CD4-positive, alpha-beta T cell treated with Interleukin-17A for 4 hours (primary cell): ENCODE results near the gene ANGEL2.
"Not testable (repeated sequence)": the region's sequence is repeated elsewhere in the genome, so short reads cannot be mapped to it uniquely, and the experiment has no call there.

Source experiments
- DNase-seq: peaks from one replicate; pipeline ENCODE4 v3.0.0-alpha.2; 2020; ENCODE audit warnings: mixed read lengths

ANGEL2 gene

DNA sequence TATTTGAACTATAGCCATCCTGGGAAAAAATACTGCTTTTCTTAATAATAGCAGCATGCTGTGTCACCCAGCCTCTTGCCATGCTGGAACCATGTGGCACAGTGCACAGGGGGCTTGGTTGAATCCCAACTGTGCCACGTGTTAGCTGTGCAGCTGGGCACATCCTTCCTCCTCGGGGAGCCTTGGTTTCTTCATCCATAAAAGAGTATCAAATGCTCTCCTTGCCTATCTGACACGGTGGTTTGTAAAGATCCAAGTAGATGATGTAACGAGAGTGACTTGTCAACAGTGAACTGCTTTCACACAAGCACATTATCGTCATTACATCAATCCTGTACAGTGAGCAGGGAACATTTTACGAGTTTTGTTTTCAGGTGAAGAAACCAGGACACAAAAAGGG is 41.0 kb downstream of the ANGEL2 start:
- no peak for DNase-seq

DNA sequence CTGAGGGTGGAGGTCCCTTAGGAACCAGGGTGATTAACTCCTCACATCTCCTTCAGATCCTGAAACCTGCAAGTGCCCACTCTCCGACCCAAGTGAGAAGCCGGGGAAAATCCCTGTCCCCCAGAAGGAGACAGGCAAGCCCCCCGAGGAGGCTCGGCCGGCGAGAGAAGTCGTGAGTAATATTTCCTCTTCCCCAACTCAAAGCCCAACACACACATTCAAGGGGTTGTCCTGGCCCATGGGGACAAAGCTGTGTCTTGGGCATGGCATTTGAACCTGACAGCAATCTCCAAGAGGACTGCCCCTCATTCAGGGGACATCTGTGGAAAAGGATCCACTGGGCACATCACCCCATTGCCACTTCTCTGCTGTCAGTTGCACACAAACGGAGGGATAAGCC is 41.8 kb downstream of the ANGEL2 start:
- no peak for DNase-seq

DNA sequence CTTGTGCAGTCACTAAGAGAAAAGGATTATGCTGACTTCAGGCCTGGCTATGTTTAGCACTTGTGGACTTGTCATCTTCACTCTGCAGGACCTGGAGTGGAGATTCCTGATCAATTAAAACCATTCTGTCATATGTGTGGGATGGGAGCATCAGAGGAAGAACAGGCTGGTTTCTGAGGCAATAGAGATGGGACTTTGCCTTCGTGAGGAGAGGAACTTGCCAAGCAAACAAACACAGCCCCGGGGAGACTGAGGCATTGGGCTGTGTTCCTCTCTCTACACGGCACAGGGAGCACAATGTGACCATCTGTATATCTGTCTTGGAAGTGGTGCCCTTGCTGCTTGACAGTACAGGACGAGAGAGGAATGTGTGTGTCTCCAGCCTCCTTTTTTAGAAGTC is 42.2 kb downstream of the ANGEL2 start:
- DNase-seq = no peak

DNA sequence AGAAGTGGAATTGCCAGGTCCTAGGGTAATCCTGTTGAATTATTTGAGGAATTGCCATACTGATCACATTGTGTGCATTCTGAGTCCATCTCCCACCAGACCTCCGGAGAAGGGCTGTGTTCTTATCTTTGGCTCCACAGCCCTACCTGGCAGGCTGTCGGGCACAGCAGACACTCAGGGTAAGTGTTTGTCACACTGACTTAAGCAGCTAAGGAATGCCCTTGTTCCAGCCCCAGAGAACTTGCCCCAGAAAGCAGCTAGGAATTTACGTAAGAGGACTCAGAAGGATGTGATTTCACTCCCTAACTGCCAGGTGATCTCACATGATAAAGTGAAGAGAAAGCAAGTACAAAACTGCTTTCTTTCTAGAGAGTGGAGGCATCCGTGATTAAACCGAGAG is 44.4 kb downstream of the ANGEL2 start:
- DNase-seq = no peak

DNA sequence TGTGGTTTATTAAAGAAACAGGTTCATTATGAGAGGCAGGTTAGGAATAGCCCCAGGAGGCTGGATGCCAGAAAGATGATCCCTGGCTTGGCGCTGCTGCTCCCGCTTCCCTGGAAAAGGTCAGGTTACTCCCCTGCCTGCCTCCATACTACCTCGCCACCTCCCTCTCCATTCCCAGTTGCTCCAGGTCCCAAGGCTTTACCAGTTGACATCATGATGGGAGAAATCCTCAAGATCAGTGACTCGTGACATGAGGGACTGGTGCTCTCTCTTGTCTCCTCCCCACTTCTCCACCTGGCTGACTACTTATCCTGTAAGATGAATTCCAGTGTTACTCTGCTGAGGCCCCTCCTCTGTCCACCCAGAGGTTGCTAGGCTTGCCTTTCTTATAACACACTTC is 45.6 kb downstream of the ANGEL2 start:
- no peak for DNase-seq

DNA sequence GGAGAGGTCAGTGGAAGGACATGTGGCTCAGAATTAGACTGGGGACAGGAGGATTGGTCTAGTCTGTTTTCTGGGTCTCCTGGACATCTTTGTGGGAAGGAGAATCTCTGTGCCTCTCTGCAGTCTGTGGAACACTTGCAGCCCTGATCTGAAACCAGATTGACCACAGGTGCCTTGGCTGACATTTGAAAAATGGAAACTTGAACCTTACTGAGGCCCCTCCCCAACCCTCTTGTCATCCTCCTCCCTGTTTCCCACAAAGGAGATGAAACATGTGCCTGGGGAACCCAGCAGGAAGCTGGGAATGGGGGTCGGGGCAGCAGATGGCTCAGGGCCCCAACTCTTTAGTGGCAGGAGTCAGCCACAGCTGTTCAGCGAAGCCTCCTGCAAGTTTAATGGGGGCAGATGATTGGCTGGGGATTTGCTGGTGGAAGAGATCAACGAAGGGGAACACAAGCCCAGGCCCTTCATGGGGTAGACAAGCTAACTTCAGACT is 47.3 kb downstream of the ANGEL2 start:
- DNase-seq = no peak

DNA sequence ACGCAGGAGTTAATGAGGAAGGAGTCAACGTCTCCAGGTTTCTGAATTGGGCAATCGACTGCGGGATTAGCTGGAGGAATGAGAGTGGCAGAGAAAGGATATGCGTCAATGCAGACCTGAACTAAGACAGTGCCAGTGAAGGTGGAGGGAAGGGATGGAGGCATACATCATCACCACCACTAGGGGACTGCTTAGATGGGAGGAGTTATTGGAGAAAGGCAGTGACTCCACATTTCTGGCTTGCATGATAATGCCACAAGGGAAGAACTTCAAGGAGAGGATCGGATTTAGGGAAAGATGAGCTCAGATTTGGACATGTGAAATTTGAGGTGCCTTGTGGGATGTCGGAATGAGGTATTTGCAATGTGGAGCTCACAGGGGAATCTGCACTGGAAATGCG is 47.9 kb downstream of the ANGEL2 start:
- no peak for DNase-seq

DNA sequence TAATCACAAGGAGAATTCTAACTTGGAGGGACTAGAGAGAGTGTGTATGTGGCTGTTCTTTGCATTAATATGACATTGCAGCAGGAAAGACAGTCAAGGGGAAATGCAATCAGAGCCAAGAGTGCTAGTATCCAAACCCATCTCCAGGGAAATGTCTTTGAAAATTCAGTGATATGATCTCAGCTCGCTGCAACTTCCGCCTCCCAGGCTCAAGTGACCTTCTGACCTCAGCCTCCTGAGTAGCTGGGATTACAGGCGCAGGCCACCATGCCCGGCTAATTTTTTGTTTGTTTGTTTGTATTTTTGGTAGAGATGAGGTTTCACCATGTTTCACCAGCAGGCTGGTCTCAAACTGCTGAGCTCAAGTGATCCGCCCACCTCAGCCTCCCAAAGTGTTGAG is 49.1 kb downstream of the ANGEL2 start:
- no peak for DNase-seq

DNA sequence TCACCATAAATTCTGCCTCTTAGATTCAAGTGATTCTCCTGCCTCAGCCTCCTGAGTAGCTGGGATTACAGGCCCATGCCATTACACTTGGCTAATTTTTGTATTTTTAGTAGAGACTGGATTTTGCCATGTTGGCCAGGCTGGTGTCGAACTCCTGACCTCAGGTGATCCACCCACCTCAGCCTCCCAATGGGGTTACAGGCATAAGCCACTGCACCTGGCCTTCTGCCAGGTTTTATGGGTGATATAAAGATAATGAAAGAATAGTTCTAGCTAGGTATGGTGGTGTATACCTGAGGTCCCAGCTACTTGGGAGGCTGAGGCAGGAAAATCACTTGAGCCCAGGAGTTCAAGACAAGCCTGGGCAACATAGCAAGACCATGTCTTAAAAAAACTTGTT is 50.7 kb downstream of the ANGEL2 start:
- not testable (repeated sequence) for DNase-seq

DNA sequence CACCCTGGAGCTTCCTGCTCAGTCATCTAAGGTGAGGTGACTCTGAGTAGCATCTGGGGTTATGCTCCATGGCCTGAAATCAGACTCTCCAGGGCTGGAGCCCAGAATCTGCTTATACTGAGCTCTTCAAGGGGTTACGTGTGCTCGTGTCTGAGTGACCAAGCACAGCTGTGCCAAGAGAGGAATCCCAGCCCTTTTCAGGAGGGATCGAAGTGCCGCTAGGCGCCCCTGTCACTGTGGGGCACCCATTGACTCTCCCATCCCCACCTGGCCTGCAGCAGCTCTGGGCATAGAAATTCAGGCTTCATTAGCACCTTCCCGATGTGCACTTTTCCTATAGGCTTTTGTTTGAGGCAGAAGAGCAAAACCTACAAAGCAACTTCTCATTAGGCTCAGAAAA is 51.6 kb downstream of the ANGEL2 start:
- DNase-seq = no peak

DNA sequence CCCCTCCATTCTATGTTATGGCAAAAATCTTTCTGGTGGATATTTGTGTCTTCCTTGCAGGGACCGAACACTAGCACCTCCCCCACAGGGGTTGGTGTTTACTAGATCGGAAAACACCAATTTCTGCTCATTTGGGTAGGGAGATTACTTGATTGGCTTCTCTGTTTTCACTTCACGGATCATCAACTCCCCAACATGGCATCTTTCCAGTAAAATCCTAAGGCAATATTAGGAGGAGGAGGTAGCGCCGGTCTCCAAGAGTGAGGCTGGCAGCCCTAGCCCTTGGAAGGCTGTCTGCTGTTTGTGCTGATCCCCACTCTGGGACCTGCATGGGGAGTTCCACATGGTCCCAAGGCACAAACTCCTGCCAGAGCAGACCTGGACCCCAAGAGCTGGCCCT is 53.2 kb downstream of the ANGEL2 start:
- no peak for DNase-seq

DNA sequence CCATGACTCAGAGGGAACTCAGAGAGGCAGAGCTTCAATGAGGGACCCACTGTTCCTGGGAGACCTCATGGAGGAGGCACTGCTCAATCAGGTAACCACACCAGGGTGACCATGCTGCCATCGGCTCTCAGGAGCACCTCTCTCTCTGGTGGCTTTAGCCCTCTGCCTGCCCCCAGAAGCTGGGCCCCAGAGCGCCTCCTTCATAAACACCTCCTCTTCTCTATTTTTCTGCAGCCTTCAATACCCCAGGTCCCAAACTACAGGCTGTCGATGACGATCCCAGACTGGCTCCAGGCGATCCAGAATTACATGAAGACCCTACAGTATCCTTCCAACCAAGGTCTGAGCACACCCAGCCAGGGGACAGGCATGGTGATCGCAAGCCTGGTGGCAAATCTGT is 54.7 kb downstream of the ANGEL2 start:
- no peak for DNase-seq

DNA sequence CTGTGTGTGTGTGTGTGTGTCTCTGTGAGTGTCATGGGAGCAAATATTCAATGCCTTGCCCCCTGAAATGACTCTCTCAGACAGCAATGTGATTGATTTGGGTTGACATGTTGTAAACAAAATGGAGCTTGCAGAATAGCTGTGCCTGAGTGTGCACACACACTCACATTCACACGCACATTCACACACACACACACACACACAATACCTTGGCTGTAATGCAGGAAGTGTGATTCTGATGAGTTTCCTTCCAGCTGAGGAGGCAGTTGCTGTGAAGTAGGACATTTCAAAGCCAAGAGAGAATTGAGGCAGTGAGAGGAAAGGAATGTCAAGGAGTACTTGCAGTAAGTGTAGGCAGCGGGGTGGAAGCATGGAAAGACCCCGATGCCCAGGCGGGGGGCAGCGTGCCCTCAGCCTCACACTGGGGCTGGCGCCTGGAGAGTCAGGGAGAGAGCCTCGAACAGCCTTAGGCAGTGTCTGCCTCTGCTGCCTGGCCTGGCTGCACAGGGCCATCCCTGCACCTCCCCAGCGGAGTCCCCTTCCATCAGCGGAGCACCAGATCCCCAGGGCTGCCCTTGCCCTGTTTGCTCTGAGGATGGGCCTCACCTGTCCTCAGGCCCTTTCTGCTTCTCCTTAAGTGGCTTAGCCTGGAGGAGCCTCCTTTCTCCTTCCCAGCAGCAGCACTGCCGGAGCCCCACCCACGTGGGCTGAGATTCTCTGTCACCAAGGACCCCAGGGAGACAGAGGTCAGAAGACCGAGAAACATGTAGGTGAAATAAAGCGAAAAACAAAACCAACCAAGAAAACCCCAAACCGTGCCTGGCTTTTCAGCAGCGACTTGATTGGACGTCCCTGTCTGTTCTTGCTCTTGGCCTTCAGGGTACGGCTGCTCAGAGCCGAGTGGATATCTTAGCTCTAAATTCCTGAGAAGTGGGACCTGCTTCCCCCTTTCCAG is 56.1 kb downstream of the ANGEL2 start:
- no peak for DNase-seq

DNA sequence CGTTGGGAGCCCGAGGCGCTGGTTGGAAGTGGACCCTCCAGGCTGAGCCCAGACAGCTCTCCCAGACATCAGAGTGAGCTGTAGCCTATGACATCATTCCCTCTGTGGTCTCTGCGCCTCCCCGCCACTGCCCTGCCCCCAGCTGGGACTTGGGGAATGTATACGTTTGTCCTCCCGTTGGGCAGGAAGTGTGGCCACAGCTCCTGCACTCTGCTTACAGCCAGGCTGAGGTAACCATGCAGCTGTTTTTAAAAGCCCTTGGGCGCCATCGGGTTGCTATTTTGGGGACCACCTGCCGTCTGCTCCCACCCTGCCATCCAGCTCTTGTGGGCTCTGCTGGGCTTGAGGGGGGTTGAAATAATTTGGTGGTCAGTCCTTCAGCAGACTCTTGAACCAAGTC is 57.5 kb downstream of the ANGEL2 start:
- DNase-seq = no peak

DNA sequence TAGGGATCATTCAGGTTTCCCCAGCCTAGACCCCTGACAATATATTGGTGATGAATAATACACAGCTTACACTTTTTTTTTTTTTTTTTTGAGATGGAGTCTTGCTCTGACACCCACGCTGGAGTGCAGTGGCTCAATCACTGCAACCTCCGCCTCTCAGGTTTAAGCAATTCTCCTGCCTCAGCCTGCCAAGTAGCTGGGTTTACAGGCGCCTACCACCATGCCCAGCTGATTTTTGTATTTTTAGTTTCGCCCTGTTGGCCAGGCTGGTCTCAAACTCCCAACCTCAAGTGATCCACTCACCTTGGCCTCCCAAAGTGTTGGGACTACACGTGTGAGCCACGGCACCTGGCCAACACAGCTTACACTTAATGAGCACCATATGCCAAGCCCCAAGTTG is 58.1 kb downstream of the ANGEL2 start:
- no peak for DNase-seq

DNA sequence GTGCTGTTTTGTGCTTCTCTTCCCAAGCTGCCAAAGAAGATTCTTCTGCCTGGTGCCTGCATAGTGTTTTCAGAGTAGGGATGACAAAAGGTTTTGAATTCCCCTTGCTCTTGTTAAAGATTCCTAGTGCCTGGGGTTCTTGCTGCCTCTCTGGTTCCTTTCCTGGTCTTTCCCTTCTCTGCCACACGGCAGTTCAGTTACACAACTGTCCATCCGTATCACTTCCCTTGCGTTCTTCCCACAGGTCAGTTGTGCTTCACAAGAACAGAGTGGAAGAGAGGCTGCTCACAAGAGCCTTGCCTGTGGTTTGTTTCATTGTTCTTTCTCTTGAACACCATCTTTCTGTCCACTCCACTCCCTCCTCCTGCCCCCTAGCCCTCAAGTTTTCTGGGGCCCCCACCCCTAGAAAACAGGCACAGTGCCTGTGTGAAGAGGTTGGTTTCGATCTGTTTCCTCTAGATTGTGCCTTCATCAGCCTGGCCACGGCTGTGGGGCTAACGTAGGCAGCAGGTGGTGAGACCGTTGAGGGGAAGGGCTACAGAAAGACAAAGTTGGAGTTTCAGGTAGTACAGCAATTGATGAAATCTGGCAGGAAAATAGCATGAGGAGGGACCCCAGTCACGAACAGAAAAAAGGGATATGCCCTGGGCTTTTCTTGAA is 59.6 kb downstream of the ANGEL2 start:
- DNase-seq = no peak

DNA sequence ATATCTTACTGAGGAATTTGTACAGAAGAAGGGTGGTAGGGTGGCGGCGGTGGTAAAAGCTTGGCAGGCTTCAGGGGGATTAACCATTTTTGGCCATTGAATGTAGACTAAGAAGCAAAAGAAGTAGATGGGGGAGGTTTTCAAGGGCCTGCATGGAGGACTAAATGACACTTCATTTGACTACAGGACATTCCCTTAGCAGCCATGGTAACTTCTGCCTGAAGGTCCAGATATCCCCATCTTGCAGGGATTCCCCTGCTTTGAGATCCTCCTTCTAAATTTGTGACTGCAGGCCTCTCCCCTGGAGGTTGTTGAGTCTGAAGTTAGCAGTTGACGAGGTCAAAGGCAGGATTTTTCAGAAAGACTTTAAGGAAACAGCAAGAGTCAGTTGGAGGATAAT is 60.6 kb downstream of the ANGEL2 start:
- no peak for DNase-seq

DNA sequence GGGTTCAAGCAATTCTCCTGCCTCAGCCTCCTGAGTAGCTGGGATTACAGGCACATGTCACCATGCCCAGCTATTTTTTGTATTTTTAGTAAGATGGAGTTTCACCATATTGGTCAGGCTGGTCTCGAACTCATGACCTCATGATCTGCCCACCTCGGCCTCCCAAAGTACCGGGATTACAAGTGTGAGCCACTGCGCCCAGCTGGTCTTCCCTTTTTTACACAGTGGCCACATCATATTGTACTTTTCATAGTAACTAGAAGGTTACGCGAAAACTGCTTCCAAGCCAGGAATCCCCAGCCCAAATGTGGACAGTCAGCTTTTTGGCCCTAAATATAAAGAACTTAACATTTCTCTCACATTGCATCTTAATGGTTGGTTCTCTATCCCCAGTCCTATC is 61.2 kb downstream of the ANGEL2 start:
- DNase-seq = no peak

DNA sequence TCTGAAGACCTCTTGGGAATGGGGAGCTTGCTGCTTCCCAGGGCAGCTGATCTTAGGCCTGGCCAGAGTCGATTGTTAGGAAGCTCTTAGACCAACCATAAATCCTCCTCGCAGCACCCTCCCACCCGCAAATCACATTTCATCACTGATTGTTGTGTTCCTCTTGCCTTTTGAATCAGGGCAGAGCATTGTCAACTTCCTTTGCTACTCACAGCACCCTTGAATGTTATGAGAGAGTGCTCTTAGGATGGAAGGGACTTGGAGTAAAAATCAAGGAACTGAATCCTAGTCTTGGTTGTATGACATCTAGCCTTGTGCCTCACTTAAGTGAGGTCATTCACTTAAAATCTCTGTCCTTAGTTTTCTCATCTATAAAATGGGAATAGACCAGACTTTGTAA is 62.3 kb downstream of the ANGEL2 start:
- DNase-seq = no peak

DNA sequence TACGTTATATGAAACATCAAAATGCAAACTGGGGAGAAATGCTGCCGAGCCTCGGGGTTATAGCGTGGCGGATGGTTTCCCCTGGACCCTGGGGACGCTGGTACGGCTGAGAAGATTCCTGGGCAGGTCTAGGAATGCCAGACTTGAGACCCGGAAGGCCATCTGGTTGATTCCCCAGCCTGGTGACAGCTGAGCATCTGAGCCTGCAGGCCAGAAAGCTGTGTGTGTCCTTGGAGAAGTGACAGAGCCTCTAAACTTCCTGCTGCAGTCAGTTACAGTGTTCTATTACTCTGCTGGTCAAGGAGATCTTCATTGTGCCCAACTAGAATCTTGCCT is 63.1 kb downstream of the ANGEL2 start:
- no peak for DNase-seq

DNA sequence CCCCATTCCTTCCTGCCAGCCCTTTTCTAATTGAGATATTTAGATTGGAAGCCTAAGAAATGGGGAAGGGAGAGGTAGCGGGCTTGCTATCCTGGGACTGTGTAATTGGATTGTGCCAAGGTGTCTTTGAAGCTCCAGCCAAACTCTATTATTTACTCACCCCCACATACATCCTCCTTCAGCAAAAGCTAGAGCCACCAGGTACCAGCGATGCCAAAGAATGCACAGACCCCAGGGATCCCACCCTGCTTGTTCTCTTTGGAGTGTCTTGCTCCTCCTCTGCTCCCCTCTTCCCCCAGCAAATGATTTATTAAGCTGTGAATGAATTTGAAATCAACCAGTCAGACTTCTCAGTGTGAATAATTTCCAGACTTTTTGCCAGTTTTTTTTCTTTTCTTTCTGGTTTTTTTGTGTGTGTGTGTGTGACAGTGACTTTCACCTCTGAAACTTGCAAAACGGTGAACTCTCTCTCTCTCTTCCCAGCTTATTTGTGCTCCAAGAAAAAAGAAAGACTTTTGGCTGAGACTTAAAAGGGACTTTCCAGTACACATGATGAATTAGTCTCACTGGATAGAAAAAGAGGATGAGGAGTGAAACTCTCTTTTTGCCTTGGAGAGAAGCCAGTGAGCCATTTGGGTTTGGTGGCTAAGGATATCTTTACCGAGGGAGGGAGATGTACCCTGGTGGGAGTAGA is 63.6 kb downstream of the ANGEL2 start:
- no peak for DNase-seq

DNA sequence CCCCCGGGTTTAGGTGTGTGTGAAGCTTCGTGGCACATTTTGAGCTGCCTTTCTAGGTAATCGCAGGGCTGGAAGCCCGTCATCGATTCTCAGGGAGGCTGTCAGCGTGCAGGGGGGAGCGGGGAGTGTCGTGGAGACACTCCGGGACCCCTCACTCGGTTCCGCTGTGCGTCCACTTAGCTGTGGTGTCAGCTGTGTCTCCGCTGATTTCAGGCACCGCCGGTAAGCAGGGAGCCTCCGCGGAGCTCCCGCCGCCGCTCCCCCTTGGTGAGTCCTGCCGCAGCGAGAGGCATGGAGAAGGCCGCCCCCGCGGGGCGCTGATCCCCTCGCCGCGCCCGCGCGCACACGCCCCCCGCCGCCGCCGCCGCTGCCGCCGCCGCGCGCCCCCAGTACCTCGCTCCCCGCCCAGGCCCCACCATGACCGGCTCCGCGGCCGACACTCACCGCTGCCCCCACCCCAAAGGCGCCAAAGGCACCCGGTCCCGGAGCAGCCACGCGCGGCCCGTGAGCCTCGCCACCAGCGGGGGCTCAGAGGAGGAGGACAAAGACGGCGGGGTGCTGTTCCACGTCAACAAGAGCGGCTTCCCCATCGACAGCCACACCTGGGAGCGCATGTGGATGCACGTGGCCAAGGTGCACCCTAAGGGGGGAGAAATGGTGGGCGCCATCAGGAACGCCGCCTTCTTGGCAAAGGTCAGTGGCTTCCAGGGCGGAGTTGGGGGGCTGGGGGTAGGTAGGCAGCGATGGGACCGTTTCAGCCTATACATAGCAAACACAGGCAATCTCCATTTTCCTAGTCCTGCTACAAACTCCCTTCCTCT is 64.3 kb downstream of the ANGEL2 start:
- DNase-seq = no peak
